Nephron progenitor cell (in vitro differentiated cells): Measurements from ENCODE around the gene HID1.

Experiments
- DNase-seq: peaks from one replicate; pipeline ENCODE4 v3.0.0; 2021
- H3K27ac Mint-ChIP-seq: 2 replicates; pipeline ENCODE4 v1.8.0; 2021; ENCODE audit warnings: mild to moderate bottlenecking, moderate library complexity, mixed read lengths
- H3K27me3 Mint-ChIP-seq: 2 replicates; pipeline ENCODE4 v1.8.0; 2021; ENCODE audit warnings: mild to moderate bottlenecking, low read depth, mixed read lengths; ENCODE audit not compliant: poor library complexity
- H3K36me3 Mint-ChIP-seq: 2 replicates; pipeline ENCODE4 v1.8.0; 2021; ENCODE audit warnings: low read depth, mixed read lengths
- H3K4me1 Mint-ChIP-seq: 2 replicates; pipeline ENCODE4 v1.8.0; 2021; ENCODE audit warnings: mixed read lengths
- H3K4me3 Mint-ChIP-seq: 2 replicates; pipeline ENCODE4 v1.8.0; 2021; ENCODE audit warnings: mild to moderate bottlenecking, moderate library complexity, mixed read lengths
- H3K9me3 Mint-ChIP-seq: 2 replicates; pipeline ENCODE4 v1.8.0; 2021; ENCODE audit warnings: mild to moderate bottlenecking, moderate library complexity, mixed read lengths
- CTCF ChIP-seq: fragments of 200-600 bp; sonication (generic); IDR thresholded peaks from 2 replicates; pipeline ENCODE4 v1.5.0; 2021; ENCODE audit warnings: antibody characterized with exemption

The HID1 gene

GRCh38 chr17:74954665-74955421 is 17.7 kb downstream of the HID1 start:
- no peaks in the 10 kb centered on the region for H3K9me3 Mint-ChIP-seq
- H3K4me3 Mint-ChIP-seq: no peak overlapping the region
- no peaks in the 10 kb centered on the region for H3K36me3 Mint-ChIP-seq
- TF ChIP-seq CTCF: no peak
- DNase-seq: no peak
- H3K27me3 Mint-ChIP-seq: peaks cover 69% of the 10 kb centered on the region
- H3K4me1 Mint-ChIP-seq: peaks cover 4% of the 10 kb centered on the region
- no peak overlapping the region for H3K27ac Mint-ChIP-seq

- H3K9me3 Mint-ChIP-seq: no peaks in the 10 kb centered on the region
- H3K4me3 Mint-ChIP-seq: no peak overlapping the region
- H3K27ac Mint-ChIP-seq: no peak overlapping the region
- peaks cover 4% of the 10 kb centered on the region for H3K4me1 Mint-ChIP-seq
- H3K36me3 Mint-ChIP-seq: no peaks in the 10 kb centered on the region
- no peak for DNase-seq
- peaks cover 65% of the 10 kb centered on the region for H3K27me3 Mint-ChIP-seq
- TF ChIP-seq CTCF: no peak
Observed at GRCh38 chr17:74954115-74954514, 18.4 kb downstream of the HID1 start.

GRCh38 chr17:74953134-74953687 is 19.3 kb downstream of the HID1 start:
- H3K36me3 Mint-ChIP-seq: no peaks in the 10 kb centered on the region
- TF ChIP-seq CTCF: no peak
- no peak overlapping the region for H3K27ac Mint-ChIP-seq
- peaks cover 65% of the 10 kb centered on the region for H3K27me3 Mint-ChIP-seq
- H3K9me3 Mint-ChIP-seq: no peaks in the 10 kb centered on the region
- no peak for DNase-seq
- H3K4me1 Mint-ChIP-seq: peaks cover 4% of the 10 kb centered on the region
- H3K4me3 Mint-ChIP-seq: no peak overlapping the region

GRCh38 chr17:74952431-74953133 is 20.0 kb downstream of the HID1 start:
- DNase-seq: no peak
- Mint-ChIP-seq H3K27ac (no peak overlapping the region), H3K4me1 (peaks cover 4% of the 10 kb centered on the region)

GRCh38 chr17:74951680-74952421 is 20.7 kb downstream of the HID1 start:
- no peaks in the 10 kb centered on the region for H3K9me3 Mint-ChIP-seq
- H3K27ac Mint-ChIP-seq: no peak overlapping the region
- no peak for TF ChIP-seq CTCF
- H3K4me1 Mint-ChIP-seq: peaks cover 4% of the 10 kb centered on the region
- no peaks in the 10 kb centered on the region for H3K36me3 Mint-ChIP-seq
- no peak overlapping the region for H3K4me3 Mint-ChIP-seq
- peaks cover 69% of the 10 kb centered on the region for H3K27me3 Mint-ChIP-seq
- no peak for DNase-seq

More at GRCh38 chr17:74952431-74953133, 20.0 kb downstream of the HID1 start:
- Mint-ChIP-seq H3K27me3 (peaks cover 65% of the 10 kb centered on the region), H3K4me3 (no peak overlapping the region), H3K9me3 (no peaks in the 10 kb centered on the region), H3K36me3 (no peaks in the 10 kb centered on the region)
- no peak for TF ChIP-seq CTCF
